ENCODE data around the gene ZNF483.
"Not testable (repeated sequence)": the region's sequence is repeated elsewhere in the genome, so short reads cannot be mapped to it uniquely, and the experiment has no call there.

The ZNF483 gene

DNA sequence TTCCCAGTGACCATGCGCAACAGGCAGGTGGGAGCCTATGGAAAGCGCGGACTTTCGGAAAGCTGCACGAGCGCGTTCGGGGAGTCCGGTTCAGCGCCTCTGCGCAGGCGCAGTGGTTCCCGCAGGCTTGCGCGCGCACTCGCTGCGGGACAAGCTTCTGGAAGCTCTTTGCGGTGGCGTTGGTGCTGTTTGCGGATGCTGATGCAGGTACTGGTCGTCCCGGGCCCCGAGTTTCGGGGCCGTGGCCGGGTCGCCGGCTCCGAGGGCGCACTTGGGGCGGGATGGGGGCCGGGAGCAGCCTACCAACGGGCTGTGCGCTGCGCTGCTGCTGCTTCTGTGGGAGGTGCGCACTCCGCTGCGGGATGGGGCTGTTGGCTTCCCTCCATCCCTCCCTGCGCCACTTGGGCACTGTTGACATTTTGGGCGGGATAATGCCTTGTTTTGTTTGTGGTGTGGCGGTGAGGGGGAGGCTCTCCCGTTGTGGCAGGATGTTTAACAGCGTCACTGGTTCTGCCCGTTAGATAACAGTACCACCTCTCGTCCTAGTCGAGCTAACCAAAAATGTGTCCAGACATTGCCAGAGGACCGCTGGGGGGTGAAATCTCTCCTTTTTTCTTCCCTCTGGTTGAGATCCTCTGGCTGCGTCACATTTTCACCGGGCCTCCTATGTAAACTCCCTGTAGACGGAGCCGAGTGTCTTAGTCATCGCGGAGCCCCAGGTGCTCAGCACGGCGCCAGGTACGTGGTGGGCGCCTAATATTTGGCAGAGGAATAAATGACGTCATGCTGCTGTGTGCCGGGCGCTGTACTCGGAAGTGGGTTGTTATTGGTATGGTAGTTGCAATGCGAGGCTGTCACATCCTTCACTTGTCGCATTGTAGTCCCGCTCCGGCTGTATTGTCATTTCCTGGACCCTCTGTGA lies at the start of gene ZNF483:
Gene ZNF483 (plus strand): TSS at position 124 of the 922 bp plus-strand sequence. CDS start 2,217 bp downstream, outside the sequence.
- DNase-seq = no peak

DNA sequence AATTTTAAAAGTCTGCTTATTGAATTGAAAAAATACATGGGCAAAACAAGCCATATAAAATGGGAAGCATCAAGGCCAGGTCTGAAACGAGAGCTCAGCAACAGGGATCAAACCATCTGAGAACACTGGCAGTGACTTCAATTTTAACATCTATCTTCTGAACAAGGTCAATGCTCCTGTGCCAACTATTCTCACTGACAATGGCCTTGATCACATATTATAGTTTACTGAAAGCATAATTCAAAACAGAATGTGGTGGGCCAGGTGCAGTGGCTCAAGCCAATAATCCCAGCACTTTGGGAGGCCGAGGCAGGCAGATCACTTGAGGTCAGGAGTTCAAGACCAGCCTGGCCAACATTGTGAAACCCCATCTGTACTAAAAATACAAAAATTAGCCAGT lies 49.8 kb upstream of the ZNF483 start:
- no peak for DNase-seq

DNA sequence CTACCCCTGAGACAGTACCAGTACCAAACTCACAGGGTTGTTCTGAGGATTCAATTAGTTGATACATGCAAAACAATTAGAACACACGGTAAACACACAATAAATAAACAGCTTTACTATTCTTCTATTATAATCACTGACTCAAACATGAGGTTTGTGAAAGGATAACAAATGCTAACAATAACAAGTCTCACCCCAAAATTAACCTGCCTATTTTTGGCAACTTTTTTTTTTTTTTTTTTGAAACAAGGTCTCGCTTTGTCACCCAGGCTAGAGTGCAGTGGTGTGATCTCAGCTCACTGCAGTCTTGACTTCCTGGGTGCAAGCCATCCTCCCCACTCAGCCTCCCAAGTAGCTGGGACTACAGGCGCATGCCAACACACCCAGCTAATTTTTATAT lies 47.3 kb upstream of the ZNF483 start:
- DNase-seq = no peak

DNA sequence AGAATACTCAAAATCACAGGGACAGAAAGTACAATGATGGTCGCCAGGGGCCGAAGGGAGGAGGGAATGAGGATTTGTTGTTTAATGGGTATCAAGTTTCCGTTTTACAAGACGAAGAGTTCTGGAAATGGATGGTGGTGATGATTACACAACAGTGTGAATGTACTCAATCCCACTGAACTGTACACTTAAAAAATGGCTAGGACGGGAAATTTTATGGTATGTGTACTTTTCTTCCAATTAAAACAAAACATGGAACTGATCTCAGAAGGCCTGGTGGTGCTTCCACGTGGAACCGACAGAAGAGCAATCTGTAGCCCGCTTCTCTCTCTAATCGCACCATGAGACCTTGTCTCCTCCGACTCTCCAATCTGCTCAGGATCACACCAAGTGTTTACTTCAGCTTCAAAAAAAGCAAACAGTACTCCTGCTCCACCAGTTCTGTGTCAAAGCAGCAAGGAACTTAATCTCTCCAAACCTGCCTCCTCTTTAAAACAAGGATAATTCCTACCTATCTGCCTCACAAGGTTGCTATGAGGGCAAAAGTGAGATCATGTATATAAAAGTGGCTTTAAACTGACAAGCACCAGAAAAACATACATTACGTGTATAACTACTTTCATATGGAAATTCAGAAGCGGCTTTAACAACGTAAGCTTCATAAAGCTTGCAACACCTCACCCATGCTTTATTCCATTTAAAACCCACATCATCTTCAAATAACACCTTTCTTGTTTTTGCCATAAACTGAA lies 42.9 kb upstream of the ZNF483 start:
- DNase-seq = peak in 1 of 2 experiments; percentile 47

DNA sequence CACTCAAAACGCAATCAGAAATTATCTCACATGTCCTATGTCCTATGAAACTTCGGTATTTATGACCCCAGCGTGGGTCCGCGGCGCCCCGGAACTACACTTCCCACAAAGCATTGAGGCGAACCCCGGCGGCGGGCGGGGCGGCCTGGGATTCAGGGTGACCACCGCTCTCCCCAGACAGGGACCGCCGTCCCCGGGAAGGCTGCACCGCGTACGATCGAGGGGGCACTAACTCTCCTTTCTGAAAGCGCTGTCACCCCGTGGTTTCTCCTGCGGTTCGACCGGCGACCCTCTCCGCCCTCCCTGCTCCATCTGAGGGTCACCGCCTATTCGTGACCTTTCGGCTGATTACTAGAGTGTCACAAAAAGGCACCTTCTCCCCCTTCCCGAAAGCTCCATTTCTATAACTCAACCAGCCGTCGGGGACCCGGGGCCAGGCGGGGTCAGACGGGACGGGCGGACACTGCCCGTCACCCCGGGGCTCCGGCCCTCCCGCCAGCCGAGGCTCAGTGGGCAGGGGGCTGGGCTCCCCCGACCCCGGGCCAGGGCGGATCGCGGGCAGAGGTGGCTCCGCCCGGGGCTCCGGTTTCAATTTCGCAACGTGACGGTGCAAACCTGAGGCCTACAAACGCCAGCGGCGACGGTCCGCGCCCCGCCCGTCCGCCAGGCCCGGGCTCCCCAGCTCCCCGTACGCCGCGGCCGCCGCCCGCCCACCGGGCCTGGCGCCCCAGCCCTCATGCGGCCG lies 42.1 kb upstream of the ZNF483 start:
- peak; percentile 57 to 64 for DNase-seq

DNA sequence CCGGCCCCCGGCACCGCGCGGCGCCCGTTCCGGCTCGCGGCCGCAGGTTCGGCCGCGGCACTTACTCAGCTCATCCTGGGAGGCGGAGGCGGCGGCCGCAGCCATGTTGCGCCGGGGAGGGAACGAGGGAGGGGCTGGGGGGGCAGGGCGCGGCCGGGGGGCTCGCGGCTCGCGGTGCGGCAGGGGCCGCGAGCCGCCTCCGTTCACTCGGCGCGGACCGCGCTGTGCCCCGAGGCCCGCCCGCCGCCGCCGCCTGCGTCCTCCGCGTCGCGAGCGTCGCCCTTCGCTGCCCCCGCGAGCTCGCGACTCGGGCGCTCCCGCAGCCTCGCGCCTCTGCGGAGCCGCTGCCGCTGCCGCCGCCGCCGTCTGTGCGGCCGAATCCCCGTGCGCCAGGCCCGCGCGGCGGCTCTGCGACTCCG lies 41.5 kb upstream of the ZNF483 start:
- peak in 1 of 2 experiments; percentile 32 for DNase-seq

DNA sequence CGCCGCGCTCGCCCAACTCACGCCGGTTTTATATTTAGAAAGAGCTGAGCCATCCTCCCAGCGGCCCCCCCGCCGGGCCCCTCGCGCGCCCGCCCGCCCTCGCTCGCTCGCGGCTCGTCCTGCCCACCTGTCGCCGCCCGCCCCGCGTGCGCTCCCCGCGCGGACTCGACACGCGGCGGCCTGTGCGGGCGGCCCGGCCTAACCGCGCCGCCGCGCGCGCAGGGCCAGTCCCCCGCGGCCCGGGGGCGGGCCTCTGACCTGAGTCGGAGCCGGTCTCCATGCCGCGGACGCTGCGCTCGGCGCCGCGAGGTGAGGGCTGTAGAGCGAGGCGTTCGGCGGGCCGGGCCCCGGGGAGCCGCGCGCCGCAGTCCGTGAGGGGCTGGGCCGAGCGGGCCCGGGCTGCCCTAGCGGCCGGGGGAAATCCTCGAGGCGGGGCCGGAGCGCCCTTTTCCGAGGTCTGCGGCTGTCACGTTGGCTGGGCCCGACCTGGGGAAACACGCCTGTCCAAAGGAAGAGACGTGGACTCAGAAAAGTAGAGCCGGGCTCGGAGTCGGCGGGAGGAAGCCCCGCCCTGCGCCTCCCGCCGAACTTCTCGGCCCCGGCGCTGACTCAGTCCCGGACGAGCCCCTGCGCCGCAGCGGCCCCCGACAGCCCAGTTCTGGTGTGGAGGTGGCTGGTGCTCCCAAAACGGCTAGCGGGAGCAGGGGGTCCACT lies 41.0 kb upstream of the ZNF483 start, which contains the start of gene ECPAS:
Gene ECPAS (minus strand): TSS at position 526 of the 714 bp plus-strand sequence. CDS start 11,465 bp downstream, outside the sequence.
- peak; percentile 71 to 78 for DNase-seq

DNA sequence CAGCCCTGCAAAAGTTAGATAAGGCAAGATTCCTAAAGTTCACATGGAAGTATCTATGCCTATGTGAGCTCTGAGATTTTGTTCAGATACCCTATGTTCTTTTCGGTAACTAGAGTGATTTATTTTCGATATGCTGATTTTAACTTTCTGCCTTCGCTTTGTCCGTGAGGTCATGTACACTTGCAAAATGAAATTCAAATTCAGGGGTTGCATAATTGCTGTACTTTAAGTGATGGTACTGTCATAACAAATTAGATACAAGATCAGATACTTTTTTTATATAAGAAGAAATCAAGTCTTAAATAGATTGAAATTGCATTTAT lies 40.4 kb upstream of the ZNF483 start:
- peak; percentile 71 to 78 for DNase-seq

DNA sequence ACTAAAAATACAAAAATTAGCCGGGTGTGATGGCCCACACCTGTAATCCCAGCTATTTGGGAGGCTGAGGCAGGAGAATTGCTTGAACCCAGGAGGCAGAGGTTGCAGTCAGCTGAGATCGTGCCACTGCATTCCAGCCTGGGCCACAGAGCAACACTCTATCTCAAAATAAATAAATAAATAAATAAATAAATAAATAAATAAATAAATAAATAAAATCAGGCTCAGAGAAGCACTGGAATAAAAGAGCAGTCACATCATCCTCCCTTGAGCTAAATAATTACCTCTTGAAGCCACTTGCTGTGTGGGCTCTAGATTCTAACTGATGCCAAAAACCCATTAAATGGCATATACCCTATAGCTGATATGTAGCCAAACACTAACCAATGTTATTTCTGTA lies 27.8 kb upstream of the ZNF483 start:
- not testable (repeated sequence) for DNase-seq

DNA sequence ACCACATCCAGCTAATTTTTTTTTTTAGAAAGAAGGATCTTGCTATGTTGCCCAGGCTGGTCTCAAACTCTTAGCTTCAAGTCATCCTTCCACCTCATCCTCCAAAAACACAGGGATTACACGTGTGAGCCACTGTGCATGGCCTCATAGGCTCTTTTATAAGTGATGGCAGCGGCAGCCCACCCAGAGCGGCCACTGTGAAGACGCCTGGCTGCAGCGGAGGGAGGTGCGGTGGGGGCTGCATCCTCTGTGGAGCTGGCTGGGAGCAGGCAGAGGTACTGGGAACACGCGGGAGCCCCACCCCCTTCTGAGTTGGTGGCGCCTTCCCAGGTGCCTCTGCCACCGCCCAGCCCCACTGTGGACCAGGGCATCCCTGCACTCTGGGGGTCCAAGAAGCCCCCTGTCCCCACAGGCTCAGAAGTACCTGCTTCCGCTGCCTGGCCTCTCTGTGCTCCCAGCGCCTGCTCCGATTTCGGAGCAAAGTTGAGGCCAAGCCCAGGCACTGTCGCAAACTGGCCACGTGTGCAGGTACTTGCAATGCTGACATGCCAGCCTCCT lies 23.9 kb upstream of the ZNF483 start:
- DNase-seq = no peak

DNA sequence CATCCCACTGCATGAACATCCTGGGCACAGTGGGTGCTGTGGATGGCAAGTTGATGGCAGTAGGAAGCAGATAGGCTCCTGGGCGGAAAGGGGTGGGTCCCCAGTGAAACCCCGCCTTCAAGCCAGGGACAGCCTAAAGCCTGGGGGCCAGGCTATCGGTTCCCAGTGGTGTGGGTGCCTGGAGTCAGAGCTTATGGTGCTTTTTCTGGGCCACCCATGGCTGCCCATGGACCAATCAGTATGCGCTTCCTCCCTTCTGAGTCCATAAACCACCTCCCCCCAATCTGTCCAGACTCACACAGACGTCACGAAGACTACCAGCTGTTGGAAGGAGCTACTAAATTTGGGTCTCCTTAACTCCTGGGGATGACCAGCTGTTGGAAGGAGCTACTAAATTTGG lies 23.3 kb upstream of the ZNF483 start:
- no peak for DNase-seq

DNA sequence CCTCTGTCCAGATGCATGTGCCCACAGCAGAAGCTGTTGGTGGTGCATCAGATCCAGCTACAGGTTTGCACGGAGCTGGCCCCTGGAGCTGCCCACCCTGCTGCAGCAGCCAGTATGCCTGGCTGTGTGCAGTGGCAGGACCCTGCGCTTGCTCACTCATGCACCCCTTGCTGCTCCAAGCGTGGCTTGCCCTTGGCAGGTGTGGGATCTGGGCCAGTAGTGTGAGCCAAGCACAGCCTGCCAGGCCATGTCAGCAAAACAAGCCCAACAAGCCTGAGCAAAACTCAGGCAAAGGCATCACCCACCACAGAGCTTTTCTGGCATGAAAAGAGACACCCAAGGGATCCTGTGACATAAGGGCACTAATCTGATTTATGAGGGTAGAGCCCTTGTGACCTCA lies 22.5 kb upstream of the ZNF483 start:
- no peak for DNase-seq

DNA sequence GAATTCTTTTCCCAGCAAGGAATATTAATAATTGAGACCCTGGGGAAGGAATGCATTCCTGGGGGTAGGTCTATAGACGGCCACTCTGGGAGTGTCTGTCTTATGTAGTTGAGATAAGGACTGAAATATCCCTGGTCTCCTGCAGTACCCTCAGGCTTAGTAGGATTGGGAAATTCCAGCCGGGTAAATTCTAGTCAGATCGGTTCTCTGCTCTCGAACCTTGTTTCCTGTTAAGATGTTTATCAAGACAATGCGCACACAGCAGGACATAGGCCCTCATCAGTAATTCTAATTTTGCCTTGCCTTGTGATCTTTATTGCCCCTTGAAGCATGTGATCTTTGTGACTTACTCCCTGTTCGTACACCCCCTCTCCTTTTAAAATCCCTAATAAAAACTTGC lies 13.4 kb upstream of the ZNF483 start:
- DNase-seq = not testable (repeated sequence)

DNA sequence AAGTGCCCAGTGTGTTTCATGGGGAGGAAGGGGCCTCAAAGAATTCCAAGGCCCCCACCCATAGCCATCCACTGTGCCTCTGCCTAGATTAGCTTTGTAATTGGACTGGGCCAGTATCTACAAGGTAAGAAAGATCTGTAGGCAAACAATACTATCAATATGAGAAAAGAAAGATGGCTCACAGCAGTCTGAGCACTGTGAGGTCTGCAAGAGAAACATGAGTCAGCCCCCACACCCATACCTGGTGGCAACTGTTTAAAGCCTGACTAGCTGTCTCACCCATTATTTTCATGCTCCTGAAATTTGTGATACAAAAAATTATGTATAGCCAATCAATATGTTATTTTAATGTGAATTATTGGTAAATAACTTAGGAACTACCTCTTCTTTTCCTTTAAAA lies 10.0 kb upstream of the ZNF483 start:
- DNase-seq = no peak

DNA sequence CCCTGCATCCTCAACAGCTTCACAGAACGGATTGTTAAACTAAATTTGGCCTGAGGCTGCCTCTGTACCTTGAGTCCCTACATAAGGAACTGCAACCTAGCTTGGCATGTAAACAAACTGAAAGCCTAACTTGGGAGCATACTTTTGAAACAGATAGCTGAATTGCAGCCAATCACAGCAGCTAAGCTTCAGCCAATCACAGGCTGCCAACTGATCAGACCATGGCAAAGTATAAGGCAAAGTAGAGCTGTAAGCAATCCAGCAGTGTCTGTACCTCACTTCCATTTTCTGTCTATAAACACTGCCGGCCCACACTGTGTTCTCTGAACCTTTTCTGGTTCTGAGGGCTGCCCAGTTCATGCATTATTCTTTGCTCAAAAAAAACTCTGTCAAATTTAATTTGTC lies 8.9 kb upstream of the ZNF483 start:
- no peak for DNase-seq

DNA sequence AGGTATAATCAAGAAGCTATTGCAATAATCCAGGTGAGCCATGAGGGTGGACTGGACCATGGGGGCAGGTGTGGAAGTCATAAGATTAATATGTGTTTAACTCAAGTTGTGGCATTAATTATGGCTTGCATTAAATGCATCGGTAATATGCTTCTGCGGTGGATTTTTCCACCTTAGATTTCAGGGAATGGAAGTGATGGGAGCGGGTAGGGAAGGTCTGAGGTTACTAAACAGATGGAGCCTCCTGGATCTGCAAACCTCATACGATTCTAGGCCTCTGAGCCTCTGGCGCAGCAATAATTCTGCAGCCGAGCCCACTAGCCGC lies 286 bp upstream of the ZNF483 start:
- no peak for DNase-seq

DNA sequence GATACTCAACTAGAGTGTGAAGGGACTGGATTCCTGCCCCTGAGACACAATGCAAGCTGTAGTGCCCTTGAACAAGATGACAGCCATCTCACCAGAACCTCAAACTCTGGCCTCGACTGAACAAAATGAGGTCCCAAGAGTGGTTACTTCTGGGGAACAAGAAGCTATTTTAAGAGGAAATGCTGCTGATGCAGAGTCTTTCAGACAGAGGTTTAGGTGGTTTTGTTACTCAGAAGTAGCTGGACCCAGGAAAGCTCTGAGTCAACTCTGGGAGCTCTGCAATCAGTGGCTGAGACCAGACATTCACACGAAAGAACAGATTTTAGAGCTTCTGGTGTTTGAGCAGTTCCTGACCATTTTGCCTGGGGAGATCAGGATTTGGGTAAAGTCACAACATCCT lies 2.4 kb downstream of the ZNF483 start:
- no peak for DNase-seq

DNA sequence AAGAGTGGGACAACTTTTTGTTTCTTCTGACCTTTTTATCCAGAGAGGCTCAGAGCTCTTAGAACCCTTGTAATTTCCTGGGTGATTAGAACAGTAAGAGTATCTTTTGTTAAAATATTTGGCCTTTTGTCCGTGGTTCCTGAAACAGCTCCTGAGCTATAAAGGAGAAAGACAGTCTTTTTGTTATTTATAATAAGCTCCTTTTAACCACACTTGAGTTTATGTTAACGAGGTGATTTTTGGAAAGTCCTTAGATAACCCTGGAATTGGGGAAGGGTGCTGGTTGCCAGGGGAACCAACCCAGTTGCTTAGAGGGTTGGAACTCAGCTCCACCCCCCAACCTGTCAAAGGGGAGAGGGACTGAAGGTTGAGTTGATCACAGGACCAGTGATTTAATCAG lies 4.8 kb downstream of the ZNF483 start:
- DNase-seq = no peak

DNA sequence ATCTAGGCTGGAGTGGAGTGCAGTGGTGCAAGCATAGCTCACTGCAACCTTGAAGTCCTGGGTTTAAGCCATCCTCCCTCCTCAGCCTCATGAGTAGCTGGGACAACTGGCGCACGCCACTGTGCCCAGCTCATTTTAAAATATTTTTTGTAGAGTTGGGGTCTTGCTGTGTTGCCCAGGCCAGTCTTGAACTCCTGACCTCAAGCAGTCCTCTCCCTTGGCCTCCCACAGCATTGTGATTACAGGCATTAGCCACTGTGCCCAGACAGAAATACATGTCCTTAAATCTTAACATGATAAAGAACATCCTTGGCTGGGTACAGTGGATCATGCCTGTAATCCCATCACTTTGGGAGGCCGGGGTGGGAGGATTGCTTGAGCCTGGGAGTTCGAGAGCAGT lies 6.7 kb downstream of the ZNF483 start:
- no peak for DNase-seq

DNA sequence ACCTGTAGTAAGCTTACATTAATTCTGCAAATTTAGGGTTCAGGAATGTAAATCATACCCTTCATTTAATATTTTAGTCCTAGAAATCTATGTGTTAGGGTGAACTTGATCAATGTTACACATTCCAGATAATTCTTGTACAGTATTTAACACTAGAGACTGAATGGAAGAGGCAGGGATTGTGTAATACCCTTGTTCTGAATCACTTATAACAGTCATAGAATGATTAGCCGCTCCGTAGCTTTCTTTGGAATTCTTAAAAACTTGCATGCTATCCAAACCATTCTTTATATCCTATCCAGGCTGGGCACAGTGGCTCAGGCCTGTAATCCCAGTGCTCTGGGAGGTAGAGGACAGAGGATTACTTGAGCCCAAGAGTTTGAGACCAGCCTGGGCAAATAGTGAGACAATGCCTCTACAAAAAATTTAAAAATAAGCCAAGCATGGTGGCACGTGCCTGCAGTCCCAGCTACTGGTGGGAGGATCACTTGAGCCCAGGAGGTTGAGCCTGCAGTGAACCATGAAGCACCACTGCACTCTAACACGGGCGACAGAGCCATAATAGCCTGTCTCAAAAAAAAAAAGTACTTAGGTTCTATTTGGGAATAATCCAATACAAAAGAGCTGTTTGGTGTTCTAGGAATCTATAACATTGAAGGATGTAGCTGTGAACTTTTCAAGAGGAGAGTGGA lies 8.3 kb downstream of the ZNF483 start:
- DNase-seq = no peak

DNA sequence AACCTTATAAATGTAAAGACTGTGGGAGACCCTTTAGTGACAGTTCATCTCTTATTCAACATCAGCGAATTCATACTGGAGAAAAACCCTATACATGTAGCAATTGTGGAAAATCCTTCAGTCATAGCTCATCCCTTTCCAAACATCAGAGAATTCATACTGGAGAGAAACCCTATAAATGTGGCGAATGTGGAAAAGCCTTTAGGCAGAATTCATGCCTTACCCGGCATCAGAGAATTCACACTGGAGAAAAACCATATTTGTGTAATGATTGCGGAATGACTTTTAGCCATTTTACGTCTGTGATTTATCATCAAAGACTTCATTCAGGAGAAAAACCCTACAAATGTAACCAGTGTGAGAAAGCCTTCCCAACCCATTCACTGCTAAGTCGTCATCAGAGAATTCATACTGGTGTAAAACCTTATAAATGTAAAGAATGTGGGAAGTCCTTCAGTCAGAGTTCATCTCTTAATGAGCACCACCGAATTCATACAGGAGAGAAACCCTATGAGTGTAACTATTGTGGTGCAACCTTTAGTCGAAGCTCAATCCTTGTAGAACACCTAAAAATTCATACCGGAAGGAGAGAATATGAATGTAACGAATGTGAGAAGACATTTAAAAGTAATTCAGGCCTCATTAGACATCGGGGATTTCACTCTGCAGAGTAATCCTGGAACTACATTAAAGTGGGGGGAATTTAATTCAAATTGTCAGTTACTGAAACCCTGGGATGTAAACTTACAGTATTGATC lies 17.7 kb downstream of the ZNF483 start:
- peak in 1 of 2 experiments; percentile 26 for DNase-seq
